Measurements from ENCODE around the gene STAT4. TPM values are rescaled to one million over a fixed set of nuclear protein-coding genes. Genes with fewer than 3 reads are reported as not detected.

The STAT4 gene
- total RNA-seq, 1 experiment from 2014 or later, result 0.85 TPM

DNA sequence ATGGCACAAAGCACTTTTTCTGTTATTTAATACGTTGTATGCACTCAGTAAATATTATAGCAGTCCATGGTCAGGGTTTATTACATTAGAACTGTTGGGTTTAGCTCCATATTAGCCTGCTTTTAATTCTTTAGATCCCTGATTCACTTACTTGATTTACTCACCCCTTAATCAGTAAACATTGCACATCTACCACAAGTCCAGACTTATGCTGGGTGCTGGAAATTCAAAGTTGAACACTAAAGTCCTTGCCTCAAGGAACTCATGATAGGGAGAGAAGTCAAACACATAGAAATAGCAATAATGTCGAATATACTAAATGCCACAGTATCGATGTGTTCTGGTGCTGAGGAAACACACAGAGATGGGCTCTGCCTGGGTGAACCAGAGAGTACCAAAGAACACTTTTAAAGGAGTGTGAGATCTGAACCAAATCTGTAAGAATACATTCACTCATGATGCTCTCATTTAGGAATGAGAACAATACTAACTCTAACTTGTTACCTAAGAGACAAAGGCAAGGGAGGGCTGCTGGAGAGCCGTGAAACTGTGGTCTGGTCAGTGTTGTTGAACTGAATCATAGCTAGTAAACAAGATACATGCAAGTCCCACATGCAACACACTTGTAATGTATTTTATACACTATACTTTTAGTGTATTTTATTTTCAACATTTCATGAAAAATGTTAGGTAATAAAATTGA is 4.9 kb downstream of the STAT4 start:
- DNase-seq, result no peak
- Mint-ChIP-seq H3K27me3 (ENCODE audit: unreplicated experiment) (no peaks in the 10 kb centered on the region), H3K36me3 (ENCODE audit: insufficient read depth, unreplicated experiment) (peaks cover 8% of the 10 kb centered on the region), H3K9me3 (ENCODE audit: low read depth, unreplicated experiment) (no peaks in the 10 kb centered on the region), H3K4me3 (ENCODE audit: low read depth, unreplicated experiment) (no peak overlapping the region), H3K27ac (ENCODE audit: unreplicated experiment) (no peak overlapping the region), H3K4me1 (ENCODE audit: low read depth, unreplicated experiment) (peaks cover under 1% of the 10 kb centered on the region)
- no peak for TF ChIP-seq CTCF (IDR thresholded peaks at IDR 0.05; ENCODE audit: unreplicated experiment)
- intact Hi-C loops (cut with micrococcal nuclease; ENCODE audit: unreplicated experiment), result no loop called here
- no TSS peak for BruUV-seq (replicated peaks)
- CTCF ChIA-PET, result no interaction called here

DNA sequence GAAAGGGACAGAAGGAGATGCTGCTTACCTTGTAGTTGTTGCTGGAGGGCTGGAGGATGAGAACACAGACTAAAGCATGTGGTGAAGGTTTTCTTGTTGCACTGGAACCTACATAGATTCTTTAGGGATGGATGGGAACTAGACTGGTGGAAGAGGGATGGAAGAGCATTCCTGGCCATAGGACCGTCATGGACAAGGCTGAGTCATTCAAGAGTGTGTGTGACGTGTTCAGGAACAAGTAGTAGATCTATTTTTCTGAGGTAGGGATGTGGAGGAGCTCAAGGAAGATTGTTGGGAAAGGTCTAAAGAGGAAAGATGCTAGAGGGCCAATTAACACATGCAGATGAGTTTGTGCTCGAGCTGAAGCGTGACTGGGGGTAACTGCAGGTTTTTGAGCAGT is 6.6 kb downstream of the STAT4 start:
- BruUV-seq (replicated peaks), result no TSS peak
- Mint-ChIP-seq H3K9me3 (ENCODE audit: low read depth, unreplicated experiment) (no peaks in the 10 kb centered on the region), H3K4me3 (ENCODE audit: low read depth, unreplicated experiment) (no peak overlapping the region), H3K4me1 (ENCODE audit: low read depth, unreplicated experiment) (no peaks in the 10 kb centered on the region), H3K27ac (ENCODE audit: unreplicated experiment) (no peak overlapping the region), H3K27me3 (ENCODE audit: unreplicated experiment) (no peaks in the 10 kb centered on the region), H3K36me3 (ENCODE audit: insufficient read depth, unreplicated experiment) (no peaks in the 10 kb centered on the region)
- intact Hi-C loops (cut with micrococcal nuclease; ENCODE audit: unreplicated experiment), result no loop called here
- no peak for TF ChIP-seq CTCF (IDR thresholded peaks at IDR 0.05; ENCODE audit: unreplicated experiment)
- DNase-seq, result no peak
- CTCF ChIA-PET, result interaction anchor here (0.7 kb wide), 1 partner anchor 11 kb away, joined by 3 read pairs; no protein-coding TSS in a partner anchor

- Mint-ChIP-seq H3K4me1 (ENCODE audit: low read depth, unreplicated experiment) (no peaks in the 10 kb centered on the region), H3K4me3 (ENCODE audit: low read depth, unreplicated experiment) (no peak overlapping the region), H3K27ac (ENCODE audit: unreplicated experiment) (no peak overlapping the region), H3K36me3 (ENCODE audit: insufficient read depth, unreplicated experiment) (no peaks in the 10 kb centered on the region), H3K27me3 (ENCODE audit: unreplicated experiment) (no peaks in the 10 kb centered on the region), H3K9me3 (ENCODE audit: low read depth, unreplicated experiment) (no peaks in the 10 kb centered on the region)
- intact Hi-C loops (cut with micrococcal nuclease; ENCODE audit: unreplicated experiment), result no loop called here
- DNase-seq, result no peak
- no TSS peak for BruUV-seq (replicated peaks)
- no peak for TF ChIP-seq CTCF (IDR thresholded peaks at IDR 0.05; ENCODE audit: unreplicated experiment)
- CTCF ChIA-PET, result no interaction called here
These were observed 7.0 kb downstream of the STAT4 start for GRCh38 chr2:191143791-191144190.

- Mint-ChIP-seq H3K4me1 (ENCODE audit: low read depth, unreplicated experiment) (no peaks in the 10 kb centered on the region), H3K4me3 (ENCODE audit: low read depth, unreplicated experiment) (no peak overlapping the region), H3K36me3 (ENCODE audit: insufficient read depth, unreplicated experiment) (no peaks in the 10 kb centered on the region), H3K9me3 (ENCODE audit: low read depth, unreplicated experiment) (no peaks in the 10 kb centered on the region), H3K27me3 (ENCODE audit: unreplicated experiment) (no peaks in the 10 kb centered on the region), H3K27ac (ENCODE audit: unreplicated experiment) (no peak overlapping the region)
- no peak for TF ChIP-seq CTCF (IDR thresholded peaks at IDR 0.05; ENCODE audit: unreplicated experiment)
- BruUV-seq (replicated peaks), result no TSS peak
- intact Hi-C loops (cut with micrococcal nuclease; ENCODE audit: unreplicated experiment), result no loop called here
- CTCF ChIA-PET, result no interaction called here
- DNase-seq, result no peak
These were observed 21.9 kb downstream of the STAT4 start for GRCh38 chr2:191128911-191129304.
